HG02840 (cell line): Measurements from ENCODE around the gene PCDHAC1.
"Not testable (repeated sequence)": the region's sequence is repeated elsewhere in the genome, so short reads cannot be mapped to it uniquely, and the experiment has no call there.

Experiments
- ATAC-seq: cut with Tn5 transposase; IDR thresholded peaks from one replicate; pipeline ENCODE4 v1.9.1; 2021; ENCODE audit warnings: mild to moderate bottlenecking, moderate library complexity, moderate number of reproducible peaks; ENCODE audit not compliant: unreplicated experiment, low FRiP score

PCDHAC1 gene, protein sequence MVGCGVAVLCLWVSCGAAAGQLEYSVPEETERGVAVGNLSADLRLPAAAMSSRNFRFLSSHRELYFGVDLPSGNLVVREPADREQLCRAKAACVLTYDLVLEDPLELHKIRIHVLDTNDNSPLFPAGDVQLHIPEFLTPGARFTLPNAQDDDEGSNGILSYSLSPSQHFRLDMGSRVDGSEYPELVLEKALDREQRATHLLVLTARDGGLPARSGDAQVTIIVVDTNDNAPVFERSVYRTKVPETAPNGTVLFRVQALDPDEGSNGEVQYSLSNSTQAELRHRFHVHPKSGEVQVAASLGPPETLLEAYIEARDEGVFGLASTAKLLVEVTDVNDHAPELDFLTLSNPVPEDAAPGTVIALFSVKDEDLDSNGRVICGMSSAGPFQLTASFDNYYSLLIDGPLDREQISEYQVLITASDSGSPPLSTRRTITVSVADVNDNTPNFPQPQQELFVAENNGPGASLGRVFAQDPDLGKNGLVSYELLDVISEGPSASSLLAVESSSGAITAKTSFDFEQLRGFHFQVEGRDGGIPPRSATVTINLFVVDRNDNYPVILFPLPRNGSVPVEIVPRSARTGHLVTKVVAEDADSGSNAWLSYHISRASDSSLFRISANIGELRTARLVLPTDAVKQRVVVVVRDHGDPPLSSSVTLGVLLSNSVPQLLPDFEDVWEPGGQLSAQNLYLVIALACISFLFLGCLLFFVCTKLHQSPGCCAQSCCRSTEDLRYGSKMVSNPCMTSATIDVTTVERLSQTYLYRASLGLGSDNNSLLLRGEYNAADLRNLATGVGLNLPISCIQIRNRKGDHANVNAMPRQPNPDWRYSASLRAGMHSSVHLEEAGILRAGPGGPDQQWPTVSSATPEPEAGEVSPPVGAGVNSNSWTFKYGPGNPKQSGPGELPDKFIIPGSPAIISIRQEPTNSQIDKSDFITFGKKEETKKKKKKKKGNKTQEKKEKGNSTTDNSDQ

DNA sequence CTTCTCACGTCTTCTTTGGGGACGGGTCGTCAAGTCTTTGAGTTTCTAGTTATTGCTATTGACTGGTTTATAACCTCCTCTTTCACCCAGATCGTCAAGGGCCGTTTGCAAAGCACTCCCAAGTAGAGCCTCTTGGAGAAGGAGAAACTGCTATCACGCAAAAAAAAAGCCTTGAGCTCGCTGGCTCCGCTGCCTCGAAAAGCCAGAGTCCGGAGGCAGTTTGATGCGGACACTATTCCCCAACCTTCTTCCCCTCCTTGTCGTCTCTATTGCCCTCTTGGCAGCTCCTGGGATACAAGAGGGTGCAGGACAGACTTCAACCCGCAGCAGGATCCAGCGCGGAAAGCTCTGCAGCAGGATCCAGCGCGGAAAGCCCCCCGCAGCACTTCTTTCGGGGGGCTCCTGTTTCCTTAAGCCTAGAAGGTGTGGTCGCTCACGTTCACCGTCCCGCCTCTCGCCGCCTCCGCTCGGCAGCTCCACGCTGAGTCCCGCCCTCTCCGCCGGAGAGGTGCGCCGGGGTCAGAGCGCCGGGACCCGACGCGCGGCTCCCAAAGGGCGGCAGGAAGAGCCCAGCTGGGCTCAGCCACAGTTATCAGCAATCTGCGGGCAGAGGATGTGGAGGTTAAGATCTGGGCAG, at the start of gene PCDHAC1:
PCDHAC1 (plus strand) TSS at position 494 of the 637 bp plus-strand sequence. CDS start 594 bp downstream, outside the sequence.
- ATAC-seq = no peak

DNA sequence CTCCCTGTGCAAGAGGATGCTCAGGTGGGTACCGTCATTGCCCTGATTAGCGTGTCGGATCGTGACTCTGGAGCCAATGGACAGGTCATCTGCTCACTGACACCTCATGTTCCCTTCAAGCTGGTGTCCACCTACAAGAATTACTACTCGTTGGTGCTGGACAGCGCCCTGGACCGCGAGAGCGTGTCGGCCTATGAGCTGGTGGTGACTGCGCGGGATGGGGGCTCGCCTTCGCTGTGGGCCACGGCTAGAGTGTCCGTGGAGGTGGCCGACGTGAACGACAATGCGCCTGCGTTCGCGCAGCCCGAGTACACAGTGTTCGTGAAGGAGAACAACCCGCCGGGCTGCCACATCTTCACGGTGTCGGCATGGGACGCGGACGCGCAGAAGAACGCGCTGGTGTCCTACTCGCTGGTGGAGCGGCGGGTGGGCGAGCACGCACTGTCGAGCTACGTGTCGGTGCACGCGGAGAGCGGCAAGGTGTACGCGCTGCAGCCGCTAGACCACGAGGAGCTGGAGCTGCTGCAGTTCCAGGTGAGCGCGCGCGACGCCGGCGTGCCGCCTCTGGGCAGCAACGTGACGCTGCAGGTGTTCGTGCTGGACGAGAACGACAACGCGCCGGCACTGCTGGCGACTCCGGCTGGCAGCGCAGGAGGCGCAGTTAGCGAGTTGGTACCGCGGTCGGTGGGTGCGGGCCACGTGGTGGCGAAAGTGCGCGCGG, 49.4 kb upstream of the PCDHAC1 start:
- not testable (repeated sequence) for ATAC-seq

DNA sequence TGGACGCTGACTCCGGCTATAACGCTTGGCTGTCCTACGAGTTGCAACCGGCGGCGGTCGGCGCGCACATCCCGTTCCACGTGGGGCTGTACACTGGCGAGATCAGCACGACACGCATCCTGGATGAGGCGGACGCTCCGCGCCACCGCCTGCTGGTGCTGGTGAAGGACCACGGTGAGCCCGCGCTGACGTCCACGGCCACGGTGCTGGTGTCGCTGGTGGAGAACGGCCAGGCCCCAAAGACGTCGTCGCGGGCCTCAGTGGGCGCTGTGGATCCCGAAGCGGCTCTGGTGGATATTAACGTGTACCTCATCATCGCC, 48.9 kb upstream of the PCDHAC1 start:
- ATAC-seq = no peak

DNA sequence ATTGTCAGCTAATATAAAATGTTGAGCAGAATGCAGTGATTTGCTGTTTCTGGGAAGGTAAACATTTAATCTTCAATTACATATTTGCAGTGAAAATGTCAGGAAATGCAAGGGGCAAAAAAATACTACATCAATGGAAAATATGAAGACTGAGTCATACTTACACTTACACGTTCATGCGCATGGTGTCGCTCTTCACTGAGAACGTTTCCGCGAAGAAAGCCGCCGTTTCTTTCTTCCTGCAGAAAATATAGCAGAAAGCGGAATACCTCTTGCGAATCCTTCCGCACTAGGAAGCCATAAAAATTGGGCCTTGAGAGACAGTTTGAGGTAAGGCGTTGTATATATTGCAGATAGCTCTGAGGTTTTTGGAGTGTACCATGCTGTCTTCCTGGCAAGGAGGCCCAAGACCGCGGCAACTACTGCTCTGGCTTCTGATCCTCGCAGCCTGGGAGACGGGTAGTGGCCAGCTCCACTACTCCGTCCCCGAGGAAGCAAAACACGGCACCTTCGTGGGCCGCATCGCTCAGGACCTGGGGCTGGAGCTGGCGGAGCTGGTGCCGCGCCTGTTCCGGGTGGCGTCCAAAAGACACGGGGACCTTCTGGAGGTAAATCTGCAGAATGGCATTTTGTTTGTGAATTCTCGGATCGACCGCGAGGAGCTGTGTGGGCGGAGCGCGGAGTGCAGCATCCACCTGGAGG, 44.1 kb upstream of the PCDHAC1 start, which contains the start of gene PCDHA13:
PCDHA13 (plus strand) TSS at position 236 of the 702 bp plus-strand sequence; CDS start at position 381, 145 bp downstream.
- ATAC-seq = no peak

DNA sequence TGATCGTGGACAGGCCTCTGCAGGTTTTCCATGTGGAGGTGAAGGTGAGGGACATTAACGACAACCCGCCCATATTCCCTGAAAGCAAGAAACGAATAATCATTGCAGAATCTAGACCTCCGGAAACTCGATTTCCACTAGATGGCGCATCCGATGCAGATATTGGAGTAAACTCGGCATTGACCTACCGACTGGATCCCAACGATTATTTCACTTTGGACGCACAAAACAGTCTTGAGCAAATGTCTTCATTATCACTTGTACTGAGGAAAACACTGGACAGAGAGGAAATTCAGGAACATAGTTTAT, 43.6 kb upstream of the PCDHAC1 start:
- no peak for ATAC-seq

DNA sequence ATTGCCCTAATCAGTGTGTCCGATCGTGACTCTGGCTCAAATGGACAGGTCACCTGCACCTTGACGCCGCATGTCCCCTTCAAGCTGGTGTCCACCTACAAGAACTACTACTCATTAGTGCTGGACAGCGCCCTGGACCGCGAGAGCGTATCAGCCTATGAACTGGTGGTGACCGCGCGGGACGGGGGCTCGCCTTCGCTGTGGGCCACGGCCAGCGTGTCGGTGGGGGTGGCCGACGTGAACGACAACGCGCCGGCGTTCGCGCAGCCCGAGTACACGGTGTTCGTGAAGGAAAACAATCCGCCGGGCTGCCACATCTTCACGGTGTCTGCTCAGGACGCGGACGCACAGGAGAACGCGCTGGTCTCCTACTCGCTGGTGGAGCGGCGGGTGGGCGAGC, 42.7 kb upstream of the PCDHAC1 start:
- ATAC-seq = no peak

DNA sequence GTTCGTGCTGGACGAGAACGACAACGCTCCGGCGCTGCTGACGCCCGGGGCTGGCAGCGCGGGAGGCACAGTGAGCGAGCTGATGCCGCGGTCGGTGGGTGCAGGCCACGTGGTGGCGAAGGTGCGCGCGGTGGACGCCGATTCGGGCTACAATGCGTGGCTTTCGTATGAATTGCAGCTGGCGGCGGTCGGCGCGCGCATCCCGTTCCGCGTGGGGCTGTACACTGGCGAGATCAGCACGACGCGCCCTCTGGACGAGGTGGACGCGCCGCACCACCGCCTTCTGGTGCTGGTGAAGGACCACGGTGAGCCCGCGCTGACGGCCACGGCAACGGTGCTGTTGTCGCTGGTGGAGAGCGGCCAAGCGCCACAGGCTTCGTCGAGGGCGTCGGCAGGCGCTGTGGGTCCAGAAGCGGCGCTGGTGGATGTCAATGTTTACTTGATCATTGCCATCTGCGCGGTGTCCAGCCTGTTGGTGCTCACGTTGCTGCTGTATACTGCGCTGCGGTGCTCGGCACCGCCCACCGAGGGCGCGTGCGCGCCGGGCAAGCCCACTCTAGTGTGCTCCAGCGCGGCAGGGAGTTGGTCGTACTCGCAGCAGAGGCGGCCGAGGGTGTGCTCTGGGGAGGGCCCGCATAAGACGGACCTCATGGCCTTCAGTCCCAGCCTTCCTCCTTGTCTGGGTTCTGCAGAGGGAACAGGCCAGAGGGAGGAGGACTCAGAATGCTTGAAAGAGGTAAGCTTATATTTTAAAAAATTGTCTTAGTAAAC, 42.0 kb upstream of the PCDHAC1 start:
- no peak for ATAC-seq

DNA sequence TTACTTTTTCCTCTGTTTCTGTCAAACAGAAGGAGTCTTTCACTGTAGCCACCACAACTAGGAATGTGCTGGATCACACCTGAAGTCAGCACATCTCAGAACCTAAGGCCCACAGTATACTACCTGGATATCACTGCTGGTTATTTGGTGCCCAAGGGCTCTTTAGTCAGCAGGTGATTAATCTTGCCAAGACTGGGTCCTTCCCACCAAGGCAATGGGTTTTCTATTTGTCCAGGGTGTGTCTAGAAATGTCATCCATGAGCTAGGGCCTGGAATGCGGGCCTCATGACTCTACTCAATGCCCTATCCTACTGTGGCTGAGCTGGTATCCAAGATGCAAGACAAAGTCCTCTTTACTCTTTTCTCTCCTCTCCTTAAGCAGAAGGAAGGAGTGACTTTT, 9.8 kb upstream of the PCDHAC1 start:
- ATAC-seq = no peak

DNA sequence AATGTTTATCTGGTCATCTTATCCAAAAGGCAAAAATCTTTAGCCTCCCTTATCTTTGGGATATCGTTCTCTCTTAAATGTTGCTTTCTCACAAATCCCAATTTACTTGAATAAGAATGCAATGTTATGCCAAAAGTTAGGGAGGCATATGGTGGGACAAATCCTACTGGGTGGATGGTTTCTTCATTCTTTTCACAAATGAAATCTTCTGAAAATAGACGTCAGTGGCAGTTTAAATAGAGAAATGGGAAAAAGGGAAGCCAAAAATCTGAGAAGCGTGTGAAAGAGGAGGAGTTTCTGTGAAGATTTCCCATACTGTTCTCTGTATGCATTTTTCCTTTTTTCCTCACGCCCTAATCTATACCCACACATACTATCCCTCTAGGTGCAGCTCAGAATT, 2.5 kb upstream of the PCDHAC1 start:
- no peak for ATAC-seq

DNA sequence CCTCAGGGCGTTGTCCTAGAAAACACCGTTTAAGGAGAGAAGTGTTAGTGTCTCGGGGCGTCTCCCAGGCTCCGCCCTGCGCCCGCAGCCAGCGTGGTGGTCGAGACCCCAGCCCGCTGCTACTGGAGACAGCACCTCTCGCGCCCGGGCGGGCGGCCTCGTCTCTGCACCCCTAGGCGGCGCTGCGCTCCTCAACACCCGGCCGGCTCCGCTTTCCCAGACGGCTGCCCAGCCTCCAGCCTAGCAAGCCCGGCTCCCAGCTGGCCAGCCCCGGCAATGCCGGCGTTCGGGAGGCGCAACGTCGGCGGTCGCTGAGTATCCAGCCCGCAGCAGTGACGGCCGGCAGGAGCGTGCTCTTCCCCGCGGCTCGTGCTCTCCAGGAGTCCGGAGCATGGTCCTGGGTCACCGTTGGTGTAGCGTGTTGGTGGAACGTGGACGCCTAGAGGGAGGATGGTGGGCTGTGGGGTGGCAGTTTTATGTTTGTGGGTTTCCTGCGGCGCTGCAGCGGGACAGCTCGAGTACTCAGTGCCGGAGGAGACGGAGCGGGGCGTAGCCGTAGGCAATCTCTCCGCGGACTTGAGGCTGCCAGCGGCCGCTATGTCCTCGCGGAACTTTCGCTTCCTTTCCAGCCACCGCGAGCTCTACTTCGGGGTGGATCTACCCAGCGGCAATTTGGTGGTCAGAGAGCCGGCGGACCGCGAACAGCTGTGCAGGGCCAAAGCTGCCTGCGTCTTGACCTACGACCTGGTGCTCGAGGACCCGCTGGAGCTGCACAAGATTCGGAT, 536 bp downstream of the PCDHAC1 start:
- ATAC-seq = no peak

DNA sequence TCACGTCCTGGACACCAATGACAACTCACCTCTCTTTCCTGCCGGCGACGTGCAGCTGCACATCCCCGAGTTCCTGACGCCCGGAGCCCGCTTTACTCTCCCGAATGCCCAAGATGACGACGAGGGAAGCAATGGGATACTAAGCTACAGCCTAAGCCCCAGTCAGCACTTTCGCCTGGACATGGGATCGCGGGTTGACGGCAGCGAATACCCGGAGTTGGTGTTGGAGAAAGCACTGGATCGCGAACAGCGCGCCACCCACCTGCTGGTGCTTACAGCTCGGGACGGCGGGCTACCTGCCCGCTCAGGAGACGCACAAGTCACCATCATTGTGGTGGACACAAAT, 1.1 kb downstream of the PCDHAC1 start:
- ATAC-seq = no peak

DNA sequence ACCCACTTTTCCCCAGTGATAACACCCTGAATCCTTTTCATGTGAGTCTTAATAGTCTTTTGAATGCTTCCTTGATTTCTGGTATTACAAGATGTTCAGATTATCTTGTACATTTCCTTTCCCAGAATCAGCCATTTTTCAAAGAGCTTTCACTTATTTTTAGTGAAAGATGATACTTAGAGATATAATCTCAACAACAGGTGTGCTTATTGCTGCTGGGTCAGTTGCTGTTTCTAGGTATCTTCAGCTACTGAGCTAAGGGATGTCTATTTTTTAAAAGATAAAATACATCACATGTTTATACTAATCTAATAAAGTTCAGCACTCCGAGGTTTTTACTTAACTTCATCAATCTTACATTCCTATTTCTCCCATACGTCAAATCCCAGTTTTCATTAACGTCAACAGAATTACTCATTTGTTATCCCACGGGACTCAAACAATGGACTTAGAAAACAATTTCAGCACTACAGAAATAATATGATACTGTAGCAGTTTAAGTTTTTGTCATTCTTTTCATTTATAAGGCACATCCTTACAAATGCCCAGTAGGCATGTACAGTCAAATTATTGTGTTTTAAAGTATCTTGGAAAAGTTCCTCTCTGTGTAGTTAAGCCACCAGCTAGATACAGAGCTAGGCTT, 9.0 kb downstream of the PCDHAC1 start:
- no peak for ATAC-seq

DNA sequence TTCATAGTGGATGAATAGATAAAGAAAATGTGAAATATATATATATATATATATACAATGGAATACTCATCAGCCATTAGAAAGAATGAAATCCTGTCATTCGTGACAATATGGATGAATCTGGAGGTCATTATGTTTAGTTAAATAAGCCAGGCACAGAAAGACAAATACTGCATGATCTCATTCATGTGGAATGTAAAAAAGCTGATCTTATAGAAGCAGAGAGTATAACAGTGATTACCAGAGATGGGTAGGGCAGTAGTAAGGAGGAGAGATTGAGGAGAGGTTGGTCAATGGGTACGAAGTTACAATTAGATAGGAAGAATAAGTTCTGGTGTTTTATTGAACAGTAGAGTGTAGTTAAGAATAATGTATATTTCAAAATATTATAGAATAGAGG, 20.5 kb downstream of the PCDHAC1 start:
- ATAC-seq = no peak

DNA sequence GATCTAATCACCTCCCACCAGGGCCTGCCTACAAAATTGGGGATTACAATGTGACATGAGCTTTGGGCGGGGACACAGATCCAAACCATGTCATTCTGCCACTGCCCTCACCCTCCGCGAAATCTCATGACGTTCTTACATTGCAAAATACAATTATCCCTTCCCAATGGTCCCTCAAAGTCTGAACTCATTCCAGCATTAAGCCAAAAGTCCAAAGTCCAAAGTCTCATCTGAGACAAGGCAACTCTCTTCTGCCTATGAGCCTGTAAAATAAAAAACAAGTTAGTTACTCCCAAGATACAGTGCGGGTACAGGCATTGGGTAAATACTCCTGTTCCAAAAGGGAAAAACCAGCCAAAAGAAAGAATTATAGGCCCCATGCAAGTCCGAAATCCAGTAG, 25.5 kb downstream of the PCDHAC1 start:
- ATAC-seq = no peak

DNA sequence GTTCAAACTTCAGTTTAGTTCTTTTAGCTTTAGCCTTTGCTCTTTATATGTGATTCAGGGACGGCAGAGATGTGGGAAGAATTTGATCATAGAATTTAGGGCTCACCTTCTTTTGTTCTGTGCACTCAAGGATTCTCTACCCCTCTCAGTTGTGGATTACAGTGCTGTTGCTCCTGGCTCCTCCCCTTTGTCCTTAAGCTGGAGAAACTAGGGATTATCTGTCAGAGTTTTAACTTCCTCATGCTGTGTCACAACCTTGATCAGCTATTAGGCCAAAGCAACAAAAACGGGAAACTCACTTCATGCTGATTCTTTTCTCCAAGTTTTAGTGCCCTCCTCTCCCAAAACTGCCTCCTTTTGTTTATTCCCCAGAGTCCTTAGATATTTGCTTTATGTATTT, 27.1 kb downstream of the PCDHAC1 start:
- no peak for ATAC-seq

DNA sequence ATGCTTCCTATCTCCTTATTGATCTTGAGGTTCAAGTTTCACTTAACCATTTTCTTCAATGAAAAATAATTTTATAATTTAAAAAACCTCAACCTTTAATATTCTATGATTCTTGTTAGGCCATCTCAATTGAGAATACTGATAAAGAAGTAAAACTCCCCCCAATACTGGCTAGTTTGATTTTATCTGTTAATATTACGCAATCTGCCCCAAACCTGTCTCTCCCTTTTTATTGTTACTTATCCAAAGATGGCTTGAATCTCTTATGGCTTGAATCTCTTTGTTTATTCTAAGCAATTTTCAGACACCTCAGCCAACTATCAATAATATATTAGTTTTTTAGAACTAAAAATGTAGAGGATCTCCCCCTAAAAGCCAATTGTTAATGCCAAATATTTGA, 36.1 kb downstream of the PCDHAC1 start:
- no peak for ATAC-seq

DNA sequence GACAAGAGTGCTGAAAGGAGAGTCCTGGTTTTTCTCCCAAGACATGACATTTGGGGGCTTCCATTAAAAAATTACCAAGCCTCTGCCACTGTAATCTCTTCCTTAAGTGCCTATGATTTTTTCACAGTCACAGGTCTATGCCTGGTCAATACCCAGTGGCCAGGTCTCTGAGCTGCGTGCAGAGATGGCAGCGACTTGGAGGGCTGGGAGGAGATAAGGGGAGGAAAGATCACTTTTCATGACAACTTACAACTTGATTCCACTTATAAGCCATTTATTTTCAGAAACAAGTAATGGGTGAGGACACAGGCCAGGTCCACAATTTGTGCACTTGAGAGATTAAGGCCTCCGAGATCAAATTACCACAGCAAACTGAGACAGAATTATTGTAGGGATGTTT, 38.3 kb downstream of the PCDHAC1 start:
- ATAC-seq = no peak

DNA sequence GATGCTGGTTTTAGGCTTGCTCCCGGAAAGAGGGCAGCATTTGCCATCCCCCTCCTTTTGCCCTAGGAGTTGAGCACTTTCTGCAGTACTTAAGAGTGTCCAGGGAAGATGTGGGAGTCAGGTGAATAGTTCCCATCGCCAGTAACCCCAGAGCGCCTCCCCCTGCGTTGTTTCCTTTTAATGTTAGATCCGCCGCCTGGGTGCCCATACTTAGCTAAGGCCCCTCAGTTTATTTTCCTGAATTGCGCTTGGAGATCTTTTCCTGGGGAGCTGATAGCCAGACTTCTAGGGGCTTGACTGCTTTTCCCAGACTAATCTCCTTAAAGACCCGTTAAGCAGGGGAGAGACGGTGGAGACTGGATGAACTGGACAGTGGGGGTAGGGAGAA, 39.8 kb downstream of the PCDHAC1 start:
- ATAC-seq = no peak
